Measurements from ENCODE around the gene ZFHX3. TPM values are rescaled to one million over a fixed set of nuclear protein-coding genes. Genes with fewer than 3 reads are reported as not detected.

ZFHX3 gene
- total and polyA plus RNA-seq, 2 donors (not counting 3 experiments of a cell fraction or from before 2014, with no cell fraction given) = 3.7 to 18.8 TPM

GRCh38 chr16:72967941-72968340, 80.0 kb downstream of the ZFHX3 start:
- BruUV-seq (replicated peaks) = no TSS peak
- no peak overlapping the region for H3K9ac ChIP-seq (replicated peaks; ENCODE audit: extremely low read depth, insufficient read depth, low read length)
- H3K79me2 ChIP-seq (ENCODE audit: control insufficient read depth, insufficient read depth, low read length) = peaks cover 7% of the 10 kb centered on the region
- H3K27ac ChIP-seq (ENCODE audit: insufficient read depth, low read depth, low read length) = no peak overlapping the region
- CTCF ChIA-PET = no interaction called here
- DNase-seq (ENCODE audit: low read depth, low spot score) (no peak), FAIRE-seq (no peak)
- dilution Hi-C loops (cut with MboI; ENCODE audit: extremely low pct_ligation_motif_present, low sequenced_read_pairs) (no loop called here), intact Hi-C loops (cut with micrococcal nuclease) (no loop called here)
- TF ChIP-seq FOS (IDR thresholded peaks at IDR 0.05; ENCODE audit: borderline replicate concordance, insufficient read depth, low read length) = no peak
- TF ChIP-seq MYC (IDR thresholded peaks at IDR 0.05; ENCODE audit: low read depth, low read length) = no peak
- no peak for TF ChIP-seq POLR2A (IDR thresholded peaks at IDR 0.05; ENCODE audit: low read depth, low read length)
- TF ChIP-seq GATA2 (IDR thresholded peaks at IDR 0.05; ENCODE audit: insufficient read depth, insufficient read length, low read depth, low read length) = no peak
- TF ChIP-seq, protein P1, sequence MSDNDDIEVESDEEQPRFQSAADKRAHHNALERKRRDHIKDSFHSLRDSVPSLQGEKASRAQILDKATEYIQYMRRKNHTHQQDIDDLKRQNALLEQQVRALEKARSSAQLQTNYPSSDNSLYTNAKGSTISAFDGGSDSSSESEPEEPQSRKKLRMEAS (IDR thresholded peaks at IDR 0.05; ENCODE audit: insufficient read depth, insufficient read length) = no peak
- no peak for TF ChIP-seq JUN (IDR thresholded peaks at IDR 0.05; ENCODE audit: borderline replicate concordance, insufficient read depth, insufficient read length, low read depth)
- TF ChIP-seq EZH2 (IDR thresholded peaks at IDR 0.05; ENCODE audit: borderline replicate concordance, low read depth, low read length, severe bottlenecking) = no peak
- TF ChIP-seq, protein P2, sequence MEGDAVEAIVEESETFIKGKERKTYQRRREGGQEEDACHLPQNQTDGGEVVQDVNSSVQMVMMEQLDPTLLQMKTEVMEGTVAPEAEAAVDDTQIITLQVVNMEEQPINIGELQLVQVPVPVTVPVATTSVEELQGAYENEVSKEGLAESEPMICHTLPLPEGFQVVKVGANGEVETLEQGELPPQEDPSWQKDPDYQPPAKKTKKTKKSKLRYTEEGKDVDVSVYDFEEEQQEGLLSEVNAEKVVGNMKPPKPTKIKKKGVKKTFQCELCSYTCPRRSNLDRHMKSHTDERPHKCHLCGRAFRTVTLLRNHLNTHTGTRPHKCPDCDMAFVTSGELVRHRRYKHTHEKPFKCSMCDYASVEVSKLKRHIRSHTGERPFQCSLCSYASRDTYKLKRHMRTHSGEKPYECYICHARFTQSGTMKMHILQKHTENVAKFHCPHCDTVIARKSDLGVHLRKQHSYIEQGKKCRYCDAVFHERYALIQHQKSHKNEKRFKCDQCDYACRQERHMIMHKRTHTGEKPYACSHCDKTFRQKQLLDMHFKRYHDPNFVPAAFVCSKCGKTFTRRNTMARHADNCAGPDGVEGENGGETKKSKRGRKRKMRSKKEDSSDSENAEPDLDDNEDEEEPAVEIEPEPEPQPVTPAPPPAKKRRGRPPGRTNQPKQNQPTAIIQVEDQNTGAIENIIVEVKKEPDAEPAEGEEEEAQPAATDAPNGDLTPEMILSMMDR (IDR thresholded peaks at IDR 0.05; ENCODE audit: extremely low read depth in 1 of 2, insufficient read depth in 1 of 2, low read depth in 1 of 2, low read length in 2 of 2) = no peak
- no peak for TF ChIP-seq POLR2AphosphoS5 (IDR thresholded peaks at IDR 0.05; ENCODE audit: insufficient read depth, low read depth, low read length)
- no peaks in the 10 kb centered on the region for H3K9me3 ChIP-seq (replicated peaks; ENCODE audit: control insufficient read depth, insufficient read depth, low read length)
- no peak overlapping the region for H3K4me2 ChIP-seq (ENCODE audit: insufficient read depth, low read length)
- no peak overlapping the region for H3K4me3 ChIP-seq (replicated peaks in 1 of 3; ENCODE audit: insufficient read depth in 1 of 3, low read depth in 1 of 3, low read length in 3 of 3)
- H3K36me3 ChIP-seq (ENCODE audit: control insufficient read depth in 2 of 2, extremely low read depth in 1 of 2, insufficient read depth in 2 of 2, low read length in 2 of 2) = no peaks in the 10 kb centered on the region
- H3K27me3 ChIP-seq (ENCODE audit: control insufficient read depth in 2 of 2, insufficient read depth in 2 of 2, low read length in 2 of 2) = no peaks in the 10 kb centered on the region
- no peaks in the 10 kb centered on the region for H4K20me1 ChIP-seq (replicated peaks; ENCODE audit: control insufficient read depth, extremely low read depth, insufficient read depth, low read length)
- H3K9me1 ChIP-seq (replicated peaks; ENCODE audit: control insufficient read depth, extremely low read depth, insufficient read depth, low read length) = no peaks in the 10 kb centered on the region
- POLR2A ChIA-PET = no interaction called here
- no peak overlapping the region for H2AFZ ChIP-seq (ENCODE audit: low read depth, low read length)
- no peaks in the 10 kb centered on the region for H3K4me1 ChIP-seq (ENCODE audit: control insufficient read depth, extremely low read depth, insufficient read depth, low read length)

Measured in endothelial cell of umbilical vein (primary cell).